Measurements from ENCODE around the gene HDGFL3.

The HDGFL3 gene

DNA sequence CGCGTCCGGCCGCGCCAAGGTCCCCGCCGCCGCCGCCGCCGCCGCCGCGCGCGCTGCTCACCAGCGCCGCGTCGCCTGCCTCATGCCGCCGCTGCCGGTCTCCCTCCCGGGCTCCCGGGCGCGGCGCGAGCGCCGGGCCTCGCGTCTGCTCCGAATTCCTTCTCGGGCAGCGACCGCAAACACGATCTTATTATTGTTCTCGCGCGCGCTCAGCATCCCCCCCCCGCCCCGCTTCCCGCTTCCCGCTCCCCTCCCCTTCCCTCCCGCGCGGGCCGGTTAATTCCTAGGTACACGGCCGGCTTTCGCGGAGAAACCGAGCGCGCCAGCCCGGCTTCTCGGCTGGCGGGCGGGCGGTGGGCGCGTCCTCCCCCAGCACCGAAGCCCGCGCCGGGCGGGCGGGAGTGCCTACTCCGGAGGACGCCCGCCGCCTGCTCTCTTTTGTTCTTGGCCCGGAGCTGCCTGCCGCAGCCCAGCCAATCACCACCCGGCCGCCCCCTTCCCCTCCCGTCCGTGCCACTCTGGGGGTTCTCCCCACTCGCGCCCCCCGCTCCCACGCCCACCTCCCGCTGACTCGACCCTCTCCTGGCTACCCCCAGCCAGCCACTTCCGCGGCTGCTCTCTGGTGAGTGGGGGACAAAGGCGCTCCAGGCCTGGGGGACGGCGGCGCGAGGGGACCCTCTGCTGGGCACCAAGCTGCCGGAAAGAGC, at the start of gene HDGFL3 (continued):
- no peak for TF ChIP-seq ZNF596 (tag by site-specific recombination; IDR thresholded peaks at IDR 0.05)
- TF ChIP-seq ZNF561 (tag by site-specific recombination; IDR thresholded peaks at IDR 0.05; ENCODE audit: borderline replicate concordance), result peak; percentile 81; the same call in 1 of the 2 replicates
- TF ChIP-seq, protein P1, sequence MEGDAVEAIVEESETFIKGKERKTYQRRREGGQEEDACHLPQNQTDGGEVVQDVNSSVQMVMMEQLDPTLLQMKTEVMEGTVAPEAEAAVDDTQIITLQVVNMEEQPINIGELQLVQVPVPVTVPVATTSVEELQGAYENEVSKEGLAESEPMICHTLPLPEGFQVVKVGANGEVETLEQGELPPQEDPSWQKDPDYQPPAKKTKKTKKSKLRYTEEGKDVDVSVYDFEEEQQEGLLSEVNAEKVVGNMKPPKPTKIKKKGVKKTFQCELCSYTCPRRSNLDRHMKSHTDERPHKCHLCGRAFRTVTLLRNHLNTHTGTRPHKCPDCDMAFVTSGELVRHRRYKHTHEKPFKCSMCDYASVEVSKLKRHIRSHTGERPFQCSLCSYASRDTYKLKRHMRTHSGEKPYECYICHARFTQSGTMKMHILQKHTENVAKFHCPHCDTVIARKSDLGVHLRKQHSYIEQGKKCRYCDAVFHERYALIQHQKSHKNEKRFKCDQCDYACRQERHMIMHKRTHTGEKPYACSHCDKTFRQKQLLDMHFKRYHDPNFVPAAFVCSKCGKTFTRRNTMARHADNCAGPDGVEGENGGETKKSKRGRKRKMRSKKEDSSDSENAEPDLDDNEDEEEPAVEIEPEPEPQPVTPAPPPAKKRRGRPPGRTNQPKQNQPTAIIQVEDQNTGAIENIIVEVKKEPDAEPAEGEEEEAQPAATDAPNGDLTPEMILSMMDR (tag by site-specific recombination; IDR thresholded peaks at IDR 0.05), result peak; percentile 85
- TF ChIP-seq ZSCAN16 (tag by site-specific recombination; IDR thresholded peaks at IDR 0.05), result no peak
- no peak for TF ChIP-seq HOXC10 (CRISPR knock-in tag; IDR thresholded peaks at IDR 0.05)
- TF ChIP-seq, protein P2, sequence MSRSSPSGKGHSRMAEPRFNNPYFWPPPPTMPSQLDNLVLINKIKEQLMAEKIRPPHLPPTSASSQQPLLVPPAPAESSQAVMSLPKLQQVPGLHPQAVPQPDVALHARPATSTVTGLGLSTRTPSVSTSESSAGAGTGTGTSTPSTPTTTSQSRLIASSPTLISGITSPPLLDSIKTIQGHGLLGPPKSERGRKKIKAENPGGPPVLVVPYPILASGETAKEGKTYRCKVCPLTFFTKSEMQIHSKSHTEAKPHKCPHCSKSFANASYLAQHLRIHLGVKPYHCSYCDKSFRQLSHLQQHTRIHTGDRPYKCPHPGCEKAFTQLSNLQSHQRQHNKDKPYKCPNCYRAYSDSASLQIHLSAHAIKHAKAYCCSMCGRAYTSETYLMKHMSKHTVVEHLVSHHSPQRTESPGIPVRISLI (tag by site-specific recombination; IDR thresholded peaks at IDR 0.05), result no peak
- no peak for TF ChIP-seq ZNF239 (tag by site-specific recombination; IDR thresholded peaks at IDR 0.05)
- TF ChIP-seq ZNF155 (tag by site-specific recombination; IDR thresholded peaks at IDR 0.05), result no peak
- TF ChIP-seq ZSCAN30 (tag by site-specific recombination; IDR thresholded peaks at IDR 0.05), result peak; percentile 60; the same call in 1 of the 2 replicates
- TF ChIP-seq ZBTB8A (tag by site-specific recombination; IDR thresholded peaks at IDR 0.05), result peak; percentile 97
- no peak for TF ChIP-seq OSR2 (tag by site-specific recombination; IDR thresholded peaks at IDR 0.05)
- TF ChIP-seq ZNF792 (tag by site-specific recombination; IDR thresholded peaks at IDR 0.05), result no peak
- TF ChIP-seq REPIN1 (tag by site-specific recombination; IDR thresholded peaks at IDR 0.05; ENCODE audit: low read depth), result no peak
- TF ChIP-seq ZNF473 (tag by site-specific recombination; IDR thresholded peaks at IDR 0.05), result no peak
- TF ChIP-seq, protein P3, sequence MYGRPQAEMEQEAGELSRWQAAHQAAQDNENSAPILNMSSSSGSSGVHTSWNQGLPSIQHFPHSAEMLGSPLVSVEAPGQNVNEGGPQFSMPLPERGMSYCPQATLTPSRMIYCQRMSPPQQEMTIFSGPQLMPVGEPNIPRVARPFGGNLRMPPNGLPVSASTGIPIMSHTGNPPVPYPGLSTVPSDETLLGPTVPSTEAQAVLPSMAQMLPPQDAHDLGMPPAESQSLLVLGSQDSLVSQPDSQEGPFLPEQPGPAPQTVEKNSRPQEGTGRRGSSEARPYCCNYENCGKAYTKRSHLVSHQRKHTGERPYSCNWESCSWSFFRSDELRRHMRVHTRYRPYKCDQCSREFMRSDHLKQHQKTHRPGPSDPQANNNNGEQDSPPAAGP (tag by site-specific recombination; IDR thresholded peaks at IDR 0.05), result peak; percentile 56; the same call in 1 of the 2 replicates
- no peak for TF ChIP-seq FEZF1 (tag by site-specific recombination; IDR thresholded peaks at IDR 0.05)
- TF ChIP-seq, protein P4, sequence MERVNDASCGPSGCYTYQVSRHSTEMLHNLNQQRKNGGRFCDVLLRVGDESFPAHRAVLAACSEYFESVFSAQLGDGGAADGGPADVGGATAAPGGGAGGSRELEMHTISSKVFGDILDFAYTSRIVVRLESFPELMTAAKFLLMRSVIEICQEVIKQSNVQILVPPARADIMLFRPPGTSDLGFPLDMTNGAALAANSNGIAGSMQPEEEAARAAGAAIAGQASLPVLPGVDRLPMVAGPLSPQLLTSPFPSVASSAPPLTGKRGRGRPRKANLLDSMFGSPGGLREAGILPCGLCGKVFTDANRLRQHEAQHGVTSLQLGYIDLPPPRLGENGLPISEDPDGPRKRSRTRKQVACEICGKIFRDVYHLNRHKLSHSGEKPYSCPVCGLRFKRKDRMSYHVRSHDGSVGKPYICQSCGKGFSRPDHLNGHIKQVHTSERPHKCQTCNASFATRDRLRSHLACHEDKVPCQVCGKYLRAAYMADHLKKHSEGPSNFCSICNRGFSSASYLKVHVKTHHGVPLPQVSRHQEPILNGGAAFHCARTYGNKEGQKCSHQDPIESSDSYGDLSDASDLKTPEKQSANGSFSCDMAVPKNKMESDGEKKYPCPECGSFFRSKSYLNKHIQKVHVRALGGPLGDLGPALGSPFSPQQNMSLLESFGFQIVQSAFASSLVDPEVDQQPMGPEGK (tag by site-specific recombination; IDR thresholded peaks at IDR 0.05), result peak; percentile 98
- TF ChIP-seq, protein P5, sequence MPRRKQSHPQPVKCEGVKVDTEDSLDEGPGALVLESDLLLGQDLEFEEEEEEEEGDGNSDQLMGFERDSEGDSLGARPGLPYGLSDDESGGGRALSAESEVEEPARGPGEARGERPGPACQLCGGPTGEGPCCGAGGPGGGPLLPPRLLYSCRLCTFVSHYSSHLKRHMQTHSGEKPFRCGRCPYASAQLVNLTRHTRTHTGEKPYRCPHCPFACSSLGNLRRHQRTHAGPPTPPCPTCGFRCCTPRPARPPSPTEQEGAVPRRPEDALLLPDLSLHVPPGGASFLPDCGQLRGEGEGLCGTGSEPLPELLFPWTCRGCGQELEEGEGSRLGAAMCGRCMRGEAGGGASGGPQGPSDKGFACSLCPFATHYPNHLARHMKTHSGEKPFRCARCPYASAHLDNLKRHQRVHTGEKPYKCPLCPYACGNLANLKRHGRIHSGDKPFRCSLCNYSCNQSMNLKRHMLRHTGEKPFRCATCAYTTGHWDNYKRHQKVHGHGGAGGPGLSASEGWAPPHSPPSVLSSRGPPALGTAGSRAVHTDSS (tag by site-specific recombination; IDR thresholded peaks at IDR 0.05), result no peak
- TF ChIP-seq, protein P6, sequence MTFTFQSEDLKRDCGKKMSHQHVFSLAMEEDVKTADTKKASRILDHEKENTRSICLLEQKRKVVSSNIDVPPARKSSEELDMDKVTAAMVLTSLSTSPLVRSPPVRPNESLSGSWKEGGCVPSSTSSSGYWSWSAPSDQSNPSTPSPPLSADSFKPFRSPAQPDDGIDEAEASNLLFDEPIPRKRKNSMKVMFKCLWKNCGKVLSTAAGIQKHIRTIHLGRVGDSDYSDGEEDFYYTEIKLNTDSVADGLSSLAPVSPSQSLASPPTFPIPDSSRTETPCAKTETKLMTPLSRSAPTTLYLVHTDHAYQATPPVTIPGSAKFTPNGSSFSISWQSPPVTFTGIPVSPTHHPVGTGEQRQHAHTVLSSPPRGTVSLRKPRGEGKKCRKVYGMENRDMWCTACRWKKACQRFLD (tag by site-specific recombination; IDR thresholded peaks at IDR 0.05), result no peak
- TF ChIP-seq ZIC2 (tag by site-specific recombination; IDR thresholded peaks at IDR 0.05), result peak; percentile 92
- peak; percentile 62 for TF ChIP-seq ZNF600 (tag by site-specific recombination; IDR thresholded peaks at IDR 0.05)
- TF ChIP-seq ZFP69B (tag by site-specific recombination; IDR thresholded peaks at IDR 0.05), result no peak
- peak; percentile 68; the same call in 1 of the 2 replicates for TF ChIP-seq ZBTB20 (tag by site-specific recombination; IDR thresholded peaks at IDR 0.05)
- TF ChIP-seq BCL11A (tag by site-specific recombination; IDR thresholded peaks at IDR 0.05; ENCODE audit: low read depth), result no peak
- TF ChIP-seq ZNF394 (tag by site-specific recombination; IDR thresholded peaks at IDR 0.05; ENCODE audit: borderline replicate concordance), result no peak
- TF ChIP-seq ZNF626 (tag by site-specific recombination; IDR thresholded peaks at IDR 0.05), result no peak
- TF ChIP-seq, protein P7, sequence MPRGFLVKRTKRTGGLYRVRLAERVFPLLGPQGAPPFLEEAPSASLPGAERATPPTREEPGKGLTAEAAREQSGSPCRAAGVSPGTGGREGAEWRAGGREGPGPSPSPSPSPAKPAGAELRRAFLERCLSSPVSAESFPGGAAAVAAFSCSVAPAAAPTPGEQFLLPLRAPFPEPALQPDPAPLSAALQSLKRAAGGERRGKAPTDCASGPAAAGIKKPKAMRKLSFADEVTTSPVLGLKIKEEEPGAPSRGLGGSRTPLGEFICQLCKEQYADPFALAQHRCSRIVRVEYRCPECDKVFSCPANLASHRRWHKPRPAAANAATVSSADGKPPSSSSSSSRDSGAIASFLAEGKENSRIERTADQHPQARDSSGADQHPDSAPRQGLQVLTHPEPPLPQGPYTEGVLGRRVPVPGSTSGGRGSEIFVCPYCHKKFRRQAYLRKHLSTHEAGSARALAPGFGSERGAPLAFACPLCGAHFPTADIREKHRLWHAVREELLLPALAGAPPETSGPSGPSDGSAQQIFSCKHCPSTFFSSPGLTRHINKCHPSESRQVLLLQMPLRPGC (tag by site-specific recombination; IDR thresholded peaks at IDR 0.05), result no peak
- no peak for TF ChIP-seq ZNF174 (tag by site-specific recombination; IDR thresholded peaks at IDR 0.05)
